ENCODE measurements around the gene COL23A1. TPM values are rescaled to one million over a fixed set of nuclear protein-coding genes. Genes with fewer than 3 reads are reported as not detected.

Gene COL23A1
- total and polyA plus RNA-seq, 2 experiments from 2014 or later: 1.1 to 5.1 TPM

GRCh38 chr5:178442405-178443257, 147.6 kb downstream of the COL23A1 start:
- Histone ChIP-seq H2AFZ (no peak overlapping the region), H3K27me3 (no peaks in the 10 kb centered on the region), H3K4me2 (no peak overlapping the region), H3K27ac (no peak overlapping the region), H3K4me1 (ENCODE audit: insufficient read depth) (peaks cover 7% of the 10 kb centered on the region), H3K9me2 (replicated peaks; ENCODE audit: insufficient read depth) (no peaks in the 10 kb centered on the region), H3K9me3 (ENCODE audit: low read depth) (no peaks in the 10 kb centered on the region), H3K79me2 (no peaks in the 10 kb centered on the region), H3K4me3 (no peak overlapping the region), H3K36me3 (replicated peaks; ENCODE audit: insufficient read depth, low read depth) (no peaks in the 10 kb centered on the region), H4K20me1 (ENCODE audit: insufficient read depth, poor library complexity, severe bottlenecking) (no peaks in the 10 kb centered on the region)
- DNase-seq (ENCODE audit: low spot score): no peak
- 79% methylated on average over 23 of the region's 23 CpGs for WGBS (ENCODE audit: low lambda C conversion rate, missing lambda C conversion rate)
- TF ChIP-seq, protein P1, sequence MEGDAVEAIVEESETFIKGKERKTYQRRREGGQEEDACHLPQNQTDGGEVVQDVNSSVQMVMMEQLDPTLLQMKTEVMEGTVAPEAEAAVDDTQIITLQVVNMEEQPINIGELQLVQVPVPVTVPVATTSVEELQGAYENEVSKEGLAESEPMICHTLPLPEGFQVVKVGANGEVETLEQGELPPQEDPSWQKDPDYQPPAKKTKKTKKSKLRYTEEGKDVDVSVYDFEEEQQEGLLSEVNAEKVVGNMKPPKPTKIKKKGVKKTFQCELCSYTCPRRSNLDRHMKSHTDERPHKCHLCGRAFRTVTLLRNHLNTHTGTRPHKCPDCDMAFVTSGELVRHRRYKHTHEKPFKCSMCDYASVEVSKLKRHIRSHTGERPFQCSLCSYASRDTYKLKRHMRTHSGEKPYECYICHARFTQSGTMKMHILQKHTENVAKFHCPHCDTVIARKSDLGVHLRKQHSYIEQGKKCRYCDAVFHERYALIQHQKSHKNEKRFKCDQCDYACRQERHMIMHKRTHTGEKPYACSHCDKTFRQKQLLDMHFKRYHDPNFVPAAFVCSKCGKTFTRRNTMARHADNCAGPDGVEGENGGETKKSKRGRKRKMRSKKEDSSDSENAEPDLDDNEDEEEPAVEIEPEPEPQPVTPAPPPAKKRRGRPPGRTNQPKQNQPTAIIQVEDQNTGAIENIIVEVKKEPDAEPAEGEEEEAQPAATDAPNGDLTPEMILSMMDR (IDR thresholded peaks at IDR 0.05; ENCODE audit: poor library complexity): no peak
- TF ChIP-seq EZH2 (IDR thresholded peaks at IDR 0.05; ENCODE audit: borderline replicate concordance) (no peak), EZH2phosphoT487 (IDR thresholded peaks at IDR 0.05; ENCODE audit: low read depth, severe bottlenecking, unreplicated experiment) (no peak)

GRCh38 chr5:178441486-178442270, 148.5 kb downstream of the COL23A1 start:
- Histone ChIP-seq H3K4me3 (no peak overlapping the region), H4K20me1 (ENCODE audit: insufficient read depth, poor library complexity, severe bottlenecking) (no peaks in the 10 kb centered on the region), H3K27ac (no peak overlapping the region), H2AFZ (no peak overlapping the region), H3K4me2 (no peak overlapping the region), H3K9me3 (ENCODE audit: low read depth) (no peaks in the 10 kb centered on the region), H3K79me2 (no peaks in the 10 kb centered on the region), H3K4me1 (ENCODE audit: insufficient read depth) (peaks cover 7% of the 10 kb centered on the region), H3K27me3 (no peaks in the 10 kb centered on the region), H3K36me3 (replicated peaks; ENCODE audit: insufficient read depth, low read depth) (no peaks in the 10 kb centered on the region), H3K9me2 (replicated peaks; ENCODE audit: insufficient read depth) (no peaks in the 10 kb centered on the region)
- WGBS (ENCODE audit: low lambda C conversion rate, missing lambda C conversion rate): 96% methylated on average over 18 of the region's 18 CpGs
- TF ChIP-seq, protein P1 (IDR thresholded peaks at IDR 0.05; ENCODE audit: poor library complexity): no peak
- TF ChIP-seq EZH2 (IDR thresholded peaks at IDR 0.05; ENCODE audit: borderline replicate concordance) (no peak), EZH2phosphoT487 (IDR thresholded peaks at IDR 0.05; ENCODE audit: low read depth, severe bottlenecking, unreplicated experiment) (no peak)
- DNase-seq (ENCODE audit: low spot score): no peak

DNA sequence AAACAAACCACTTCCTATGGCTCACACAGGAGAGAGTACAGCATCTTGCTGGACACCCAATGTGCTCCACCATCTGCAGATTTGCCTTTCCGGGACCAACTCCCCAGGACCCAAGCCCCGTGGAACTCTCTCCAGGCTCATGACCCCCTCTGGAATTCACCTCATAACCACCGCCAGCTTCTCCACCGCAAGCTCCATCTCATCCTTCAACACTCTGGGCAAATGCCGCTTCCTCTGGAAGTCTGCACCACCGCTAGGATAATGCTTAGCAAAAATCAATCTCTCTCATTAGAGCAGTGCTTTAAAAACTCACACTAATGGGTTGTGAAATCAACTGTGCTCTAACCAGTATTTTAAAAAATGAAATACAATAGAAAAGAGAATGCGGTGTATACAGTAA, 150.0 kb downstream of the COL23A1 start:
- H3K9me2 ChIP-seq (replicated peaks; ENCODE audit: insufficient read depth): no peaks in the 10 kb centered on the region
- H3K4me2 ChIP-seq: no peak overlapping the region
- no peaks in the 10 kb centered on the region for H3K9me3 ChIP-seq (ENCODE audit: low read depth)
- no peak for DNase-seq (ENCODE audit: low spot score)
- H2AFZ ChIP-seq: no peak overlapping the region
- H4K20me1 ChIP-seq (ENCODE audit: insufficient read depth, poor library complexity, severe bottlenecking): no peaks in the 10 kb centered on the region
- TF ChIP-seq, protein P1 (IDR thresholded peaks at IDR 0.05; ENCODE audit: poor library complexity): no peak
- no peak for TF ChIP-seq EZH2 (IDR thresholded peaks at IDR 0.05; ENCODE audit: borderline replicate concordance)
- no peak for TF ChIP-seq EZH2phosphoT487 (IDR thresholded peaks at IDR 0.05; ENCODE audit: low read depth, severe bottlenecking, unreplicated experiment)
- H3K36me3 ChIP-seq (replicated peaks; ENCODE audit: insufficient read depth, low read depth): no peaks in the 10 kb centered on the region
- no peak overlapping the region for H3K4me3 ChIP-seq
- H3K79me2 ChIP-seq: no peaks in the 10 kb centered on the region
- H3K4me1 ChIP-seq (ENCODE audit: insufficient read depth): peaks cover 7% of the 10 kb centered on the region
- WGBS (ENCODE audit: low lambda C conversion rate, missing lambda C conversion rate): 88% methylated on average over 7 of the region's 7 CpGs
- no peaks in the 10 kb centered on the region for H3K27me3 ChIP-seq
- no peak overlapping the region for H3K27ac ChIP-seq

Measured in hepatocyte (in vitro differentiated cells).